Subcutaneous abdominal adipose tissue (tissue), 5 donors: ENCODE data around the gene PRRG1.

Source experiments
- H3K27ac ChIP-seq: one replicate; pipeline ENCODE4 v1.7.0; 2013; ENCODE audit warnings: low read depth, mild to moderate bottlenecking, inconsistent platforms, low read length, moderate library complexity
- H3K27me3 ChIP-seq, 5 donors: one replicate each; pipeline ENCODE4 v1.7.0; 2013; ENCODE audit warnings: low read length in 5 of 5, inconsistent platforms in 1 of 5; ENCODE audit not compliant: control insufficient read depth in 5 of 5, insufficient read depth in 4 of 5
- H3K36me3 ChIP-seq, 5 donors: one replicate each; pipeline ENCODE4 v1.7.0; 2013; ENCODE audit warnings: low read length in 5 of 5; ENCODE audit not compliant: control insufficient read depth in 5 of 5, insufficient read depth in 5 of 5
- H3K4me1 ChIP-seq, 5 donors: one replicate each; pipeline ENCODE4 v1.7.0; 2013; ENCODE audit warnings: low read length in 5 of 5, mild to moderate bottlenecking in 3 of 5, moderate library complexity in 1 of 5; ENCODE audit not compliant: control insufficient read depth in 5 of 5, insufficient read depth in 5 of 5
- H3K4me3 ChIP-seq, 5 donors: one replicate each; pipeline ENCODE4 v1.7.0; 2013; ENCODE audit warnings: low read length in 5 of 5, low read depth in 1 of 5
- H3K9ac ChIP-seq, 5 donors: one replicate each; pipeline ENCODE4 v1.7.0; 2013; ENCODE audit warnings: low read length in 5 of 5, mild to moderate bottlenecking in 4 of 5, moderate library complexity in 3 of 5
- H3K9me3 ChIP-seq, 5 donors: one replicate each; pipeline ENCODE4 v1.7.0; 2013; ENCODE audit warnings: low read length in 5 of 5; ENCODE audit not compliant: control insufficient read depth in 5 of 5
- donor health status: healthy.
- donor health status: healthy.
- donor health status: healthy.
- donor health status: healthy.
- donor health status: healthy.

The PRRG1 gene

GRCh38 chrX:37370499-37371141, 21.5 kb downstream of the PRRG1 start:
- Histone ChIP-seq H3K4me3 (no peak overlapping the region), H3K36me3 (no peaks in the 10 kb centered on the region), H3K27me3 (no peaks in the 10 kb centered on the region), H3K9ac (no peak overlapping the region), H3K9me3 (no peaks in the 10 kb centered on the region), H3K4me1 (no peaks in the 10 kb centered on the region), H3K27ac (no peak overlapping the region)

GRCh38 chrX:37371578-37371991, 22.4 kb downstream of the PRRG1 start:
- Histone ChIP-seq H3K9ac (no peak overlapping the region), H3K27ac (no peak overlapping the region), H3K4me3 (no peak overlapping the region), H3K4me1 (no peaks in the 10 kb centered on the region), H3K27me3 (no peaks in the 10 kb centered on the region), H3K9me3 (no peaks in the 10 kb centered on the region), H3K36me3 (no peaks in the 10 kb centered on the region)

- no peaks in the 10 kb centered on the region for H3K36me3 ChIP-seq
- H3K9me3 ChIP-seq: no peaks in the 10 kb centered on the region
- peaks cover 0 to 20% (median 15%) of the 10 kb centered on the region in 5 donors for H3K4me1 ChIP-seq
- H3K9ac ChIP-seq: no peak overlapping the region
- no peaks in the 10 kb centered on the region for H3K27me3 ChIP-seq
- no peak overlapping the region for H3K27ac ChIP-seq
- no peak overlapping the region for H3K4me3 ChIP-seq
These were observed 29.2 kb downstream of the PRRG1 start for GRCh38 chrX:37378404-37378803.

- no peak overlapping the region for H3K4me3 ChIP-seq
- H3K27me3 ChIP-seq: no peaks in the 10 kb centered on the region
- no peak overlapping the region for H3K9ac ChIP-seq
- no peak overlapping the region for H3K27ac ChIP-seq
- peaks cover 0 to 20% (median 15%) of the 10 kb centered on the region in 5 donors for H3K4me1 ChIP-seq
- no peaks in the 10 kb centered on the region for H3K9me3 ChIP-seq
- H3K36me3 ChIP-seq: no peaks in the 10 kb centered on the region
These were observed 29.7 kb downstream of the PRRG1 start for GRCh38 chrX:37378830-37379229.

GRCh38 chrX:37380256-37380655, 31.1 kb downstream of the PRRG1 start:
- H3K36me3 ChIP-seq: no peaks in the 10 kb centered on the region
- H3K9ac ChIP-seq: no peak overlapping the region
- H3K4me3 ChIP-seq: no peak overlapping the region
- peaks cover 0 to 4% (median 0%) of the 10 kb centered on the region in 5 donors for H3K9me3 ChIP-seq
- H3K27me3 ChIP-seq: no peaks in the 10 kb centered on the region
- H3K27ac ChIP-seq: no peak overlapping the region
- H3K4me1 ChIP-seq: peaks cover 0 to 20% (median 15%) of the 10 kb centered on the region in 5 donors

GRCh38 chrX:37380924-37381323, 31.8 kb downstream of the PRRG1 start:
- Histone ChIP-seq H3K27me3 (no peaks in the 10 kb centered on the region), H3K4me1 (peaks cover 0 to 20% (median 15%) of the 10 kb centered on the region in 5 donors), H3K9me3 (peaks cover 0 to 7% (median 0%) of the 10 kb centered on the region in 5 donors)

GRCh38 chrX:37383313-37383712, 34.1 kb downstream of the PRRG1 start:
- no peak overlapping the region for H3K27ac ChIP-seq

More at GRCh38 chrX:37380924-37381323, 31.8 kb downstream of the PRRG1 start:
- Histone ChIP-seq H3K4me3 (no peak overlapping the region), H3K36me3 (no peaks in the 10 kb centered on the region), H3K9ac (no peak overlapping the region), H3K27ac (no peak overlapping the region)

GRCh38 chrX:37388413-37388812, 39.2 kb downstream of the PRRG1 start:
- H3K27ac ChIP-seq: no peak overlapping the region
- peaks cover 0 to 4% (median 0%) of the 10 kb centered on the region in 5 donors for H3K4me1 ChIP-seq
- no peak overlapping the region for H3K9ac ChIP-seq
- H3K9me3 ChIP-seq: peaks cover 0 to 13% (median 5%) of the 10 kb centered on the region in 5 donors
- peaks cover 0 to 3% (median 0%) of the 10 kb centered on the region in 5 donors for H3K36me3 ChIP-seq
- H3K4me3 ChIP-seq: no peak overlapping the region
- H3K27me3 ChIP-seq: no peaks in the 10 kb centered on the region

More at GRCh38 chrX:37383313-37383712, 34.1 kb downstream of the PRRG1 start:
- peaks cover 0 to 7% (median 0%) of the 10 kb centered on the region in 5 donors for H3K9me3 ChIP-seq
- no peak overlapping the region for H3K9ac ChIP-seq
- H3K4me1 ChIP-seq: peaks cover 0 to 17% (median 9%) of the 10 kb centered on the region in 5 donors
- H3K27me3 ChIP-seq: no peaks in the 10 kb centered on the region
- no peaks in the 10 kb centered on the region for H3K36me3 ChIP-seq
- H3K4me3 ChIP-seq: no peak overlapping the region

GRCh38 chrX:37405956-37406355, 56.8 kb downstream of the PRRG1 start:
- no peaks in the 10 kb centered on the region for H3K36me3 ChIP-seq
- no peaks in the 10 kb centered on the region for H3K4me1 ChIP-seq
- no peak overlapping the region for H3K27ac ChIP-seq
- H3K9ac ChIP-seq: no peak overlapping the region
- H3K4me3 ChIP-seq: no peak overlapping the region
- no peaks in the 10 kb centered on the region for H3K27me3 ChIP-seq
- H3K9me3 ChIP-seq: no peaks in the 10 kb centered on the region

GRCh38 chrX:37407736-37408135, 58.6 kb downstream of the PRRG1 start:
- Histone ChIP-seq H3K27ac (no peak overlapping the region), H3K36me3 (no peaks in the 10 kb centered on the region), H3K4me3 (no peak overlapping the region), H3K9ac (no peak overlapping the region), H3K27me3 (no peaks in the 10 kb centered on the region), H3K4me1 (no peaks in the 10 kb centered on the region), H3K9me3 (no peaks in the 10 kb centered on the region)
